ENCODE results near the gene IDI1. TPM values are rescaled to one million over a fixed set of nuclear protein-coding genes. Genes with fewer than 3 reads are reported as not detected.

Gene IDI1
- total and polyA plus RNA-seq, 2 of the 13 experiments (the other 11 are each of a cell fraction or from before 2014, with no cell fraction given): 44.4 to 145 TPM

DNA sequence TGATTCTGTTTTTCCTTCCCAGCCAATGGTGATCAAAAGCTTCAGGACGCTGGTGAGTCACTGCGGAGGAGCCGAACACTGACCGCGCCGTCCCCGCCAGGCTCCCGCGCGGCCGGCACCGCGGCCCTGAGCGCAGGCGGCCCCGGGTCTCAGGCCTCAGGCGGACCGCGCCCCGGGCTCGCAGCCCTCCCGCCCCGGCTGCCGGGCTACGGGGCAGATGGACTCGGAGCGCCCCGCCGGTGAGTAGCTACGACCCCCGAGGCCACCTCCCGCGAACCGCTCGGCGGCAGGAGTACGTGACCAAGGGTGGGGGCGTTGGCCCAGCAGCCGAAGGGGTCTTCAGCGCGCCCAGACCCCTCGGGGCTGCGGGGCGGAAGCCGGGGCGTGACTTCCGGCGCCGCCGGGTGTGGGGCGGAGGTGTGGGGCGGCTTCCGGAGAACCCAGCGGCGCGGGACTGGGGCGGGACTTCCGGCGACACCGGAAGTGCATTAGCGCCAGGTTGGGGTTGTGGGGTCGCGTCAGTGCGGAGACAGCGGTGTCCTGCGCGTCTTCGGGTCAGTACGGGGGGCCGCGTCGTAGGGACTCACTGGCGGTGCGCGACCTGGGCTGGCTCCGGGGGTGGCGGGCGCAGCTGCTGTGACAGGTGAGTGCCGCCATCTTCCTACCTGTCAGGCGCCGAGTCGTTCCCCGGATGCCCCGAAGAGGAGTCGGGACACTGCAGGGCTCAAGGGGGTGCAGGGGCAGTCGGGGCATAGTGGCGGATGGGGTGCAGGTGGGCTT, 7.6 kb upstream of the IDI1 start, which contains the start of gene WDR37 (continued):
- peak; percentile 29; the same call in 1 of the 2 replicates for TF ChIP-seq RXRB (CRISPR knock-in tag; IDR thresholded peaks at IDR 0.05; ENCODE audit: borderline replicate concordance)
- TF ChIP-seq ATF2 (CRISPR knock-in tag; IDR thresholded peaks at IDR 0.05): peak; percentile 40; the same call in 1 of the 2 replicates
- TF ChIP-seq, protein P1, sequence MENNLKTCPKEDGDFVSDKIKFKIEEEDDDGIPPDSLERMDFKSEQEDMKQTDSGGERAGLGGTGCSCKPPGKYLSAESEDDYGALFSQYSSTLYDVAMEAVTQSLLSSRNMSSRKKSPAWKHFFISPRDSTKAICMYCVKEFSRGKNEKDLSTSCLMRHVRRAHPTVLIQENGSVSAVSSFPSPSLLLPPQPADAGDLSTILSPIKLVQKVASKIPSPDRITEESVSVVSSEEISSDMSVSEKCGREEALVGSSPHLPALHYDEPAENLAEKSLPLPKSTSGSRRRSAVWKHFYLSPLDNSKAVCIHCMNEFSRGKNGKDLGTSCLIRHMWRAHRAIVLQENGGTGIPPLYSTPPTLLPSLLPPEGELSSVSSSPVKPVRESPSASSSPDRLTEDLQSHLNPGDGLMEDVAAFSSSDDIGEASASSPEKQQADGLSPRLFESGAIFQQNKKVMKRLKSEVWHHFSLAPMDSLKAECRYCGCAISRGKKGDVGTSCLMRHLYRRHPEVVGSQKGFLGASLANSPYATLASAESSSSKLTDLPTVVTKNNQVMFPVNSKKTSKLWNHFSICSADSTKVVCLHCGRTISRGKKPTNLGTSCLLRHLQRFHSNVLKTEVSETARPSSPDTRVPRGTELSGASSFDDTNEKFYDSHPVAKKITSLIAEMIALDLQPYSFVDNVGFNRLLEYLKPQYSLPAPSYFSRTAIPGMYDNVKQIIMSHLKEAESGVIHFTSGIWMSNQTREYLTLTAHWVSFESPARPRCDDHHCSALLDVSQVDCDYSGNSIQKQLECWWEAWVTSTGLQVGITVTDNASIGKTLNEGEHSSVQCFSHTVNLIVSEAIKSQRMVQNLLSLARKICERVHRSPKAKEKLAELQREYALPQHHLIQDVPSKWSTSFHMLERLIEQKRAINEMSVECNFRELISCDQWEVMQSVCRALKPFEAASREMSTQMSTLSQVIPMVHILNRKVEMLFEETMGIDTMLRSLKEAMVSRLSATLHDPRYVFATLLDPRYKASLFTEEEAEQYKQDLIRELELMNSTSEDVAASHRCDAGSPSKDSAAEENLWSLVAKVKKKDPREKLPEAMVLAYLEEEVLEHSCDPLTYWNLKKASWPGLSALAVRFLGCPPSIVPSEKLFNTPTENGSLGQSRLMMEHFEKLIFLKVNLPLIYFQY (CRISPR knock-in tag; IDR thresholded peaks at IDR 0.05; ENCODE audit: borderline replicate concordance): peak; percentile 41; the same call in 1 of the 2 replicates
- TF ChIP-seq, protein P2, sequence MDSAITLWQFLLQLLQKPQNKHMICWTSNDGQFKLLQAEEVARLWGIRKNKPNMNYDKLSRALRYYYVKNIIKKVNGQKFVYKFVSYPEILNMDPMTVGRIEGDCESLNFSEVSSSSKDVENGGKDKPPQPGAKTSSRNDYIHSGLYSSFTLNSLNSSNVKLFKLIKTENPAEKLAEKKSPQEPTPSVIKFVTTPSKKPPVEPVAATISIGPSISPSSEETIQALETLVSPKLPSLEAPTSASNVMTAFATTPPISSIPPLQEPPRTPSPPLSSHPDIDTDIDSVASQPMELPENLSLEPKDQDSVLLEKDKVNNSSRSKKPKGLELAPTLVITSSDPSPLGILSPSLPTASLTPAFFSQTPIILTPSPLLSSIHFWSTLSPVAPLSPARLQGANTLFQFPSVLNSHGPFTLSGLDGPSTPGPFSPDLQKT (CRISPR knock-in tag; IDR thresholded peaks at IDR 0.05; ENCODE audit: borderline replicate concordance): peak; percentile 39; the same call in 1 of the 2 replicates
- TF ChIP-seq, protein P3, sequence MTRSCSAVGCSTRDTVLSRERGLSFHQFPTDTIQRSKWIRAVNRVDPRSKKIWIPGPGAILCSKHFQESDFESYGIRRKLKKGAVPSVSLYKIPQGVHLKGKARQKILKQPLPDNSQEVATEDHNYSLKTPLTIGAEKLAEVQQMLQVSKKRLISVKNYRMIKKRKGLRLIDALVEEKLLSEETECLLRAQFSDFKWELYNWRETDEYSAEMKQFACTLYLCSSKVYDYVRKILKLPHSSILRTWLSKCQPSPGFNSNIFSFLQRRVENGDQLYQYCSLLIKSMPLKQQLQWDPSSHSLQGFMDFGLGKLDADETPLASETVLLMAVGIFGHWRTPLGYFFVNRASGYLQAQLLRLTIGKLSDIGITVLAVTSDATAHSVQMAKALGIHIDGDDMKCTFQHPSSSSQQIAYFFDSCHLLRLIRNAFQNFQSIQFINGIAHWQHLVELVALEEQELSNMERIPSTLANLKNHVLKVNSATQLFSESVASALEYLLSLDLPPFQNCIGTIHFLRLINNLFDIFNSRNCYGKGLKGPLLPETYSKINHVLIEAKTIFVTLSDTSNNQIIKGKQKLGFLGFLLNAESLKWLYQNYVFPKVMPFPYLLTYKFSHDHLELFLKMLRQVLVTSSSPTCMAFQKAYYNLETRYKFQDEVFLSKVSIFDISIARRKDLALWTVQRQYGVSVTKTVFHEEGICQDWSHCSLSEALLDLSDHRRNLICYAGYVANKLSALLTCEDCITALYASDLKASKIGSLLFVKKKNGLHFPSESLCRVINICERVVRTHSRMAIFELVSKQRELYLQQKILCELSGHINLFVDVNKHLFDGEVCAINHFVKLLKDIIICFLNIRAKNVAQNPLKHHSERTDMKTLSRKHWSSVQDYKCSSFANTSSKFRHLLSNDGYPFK (CRISPR knock-in tag; IDR thresholded peaks at IDR 0.05; ENCODE audit: borderline replicate concordance): peak; percentile 87; the same call in 1 of the 2 replicates
- TF ChIP-seq POGK (CRISPR knock-in tag; conservative IDR thresholded peaks at IDR 0.05): peak; percentile 91; the same call in 1 of the 2 replicates
- TF ChIP-seq, protein P4, sequence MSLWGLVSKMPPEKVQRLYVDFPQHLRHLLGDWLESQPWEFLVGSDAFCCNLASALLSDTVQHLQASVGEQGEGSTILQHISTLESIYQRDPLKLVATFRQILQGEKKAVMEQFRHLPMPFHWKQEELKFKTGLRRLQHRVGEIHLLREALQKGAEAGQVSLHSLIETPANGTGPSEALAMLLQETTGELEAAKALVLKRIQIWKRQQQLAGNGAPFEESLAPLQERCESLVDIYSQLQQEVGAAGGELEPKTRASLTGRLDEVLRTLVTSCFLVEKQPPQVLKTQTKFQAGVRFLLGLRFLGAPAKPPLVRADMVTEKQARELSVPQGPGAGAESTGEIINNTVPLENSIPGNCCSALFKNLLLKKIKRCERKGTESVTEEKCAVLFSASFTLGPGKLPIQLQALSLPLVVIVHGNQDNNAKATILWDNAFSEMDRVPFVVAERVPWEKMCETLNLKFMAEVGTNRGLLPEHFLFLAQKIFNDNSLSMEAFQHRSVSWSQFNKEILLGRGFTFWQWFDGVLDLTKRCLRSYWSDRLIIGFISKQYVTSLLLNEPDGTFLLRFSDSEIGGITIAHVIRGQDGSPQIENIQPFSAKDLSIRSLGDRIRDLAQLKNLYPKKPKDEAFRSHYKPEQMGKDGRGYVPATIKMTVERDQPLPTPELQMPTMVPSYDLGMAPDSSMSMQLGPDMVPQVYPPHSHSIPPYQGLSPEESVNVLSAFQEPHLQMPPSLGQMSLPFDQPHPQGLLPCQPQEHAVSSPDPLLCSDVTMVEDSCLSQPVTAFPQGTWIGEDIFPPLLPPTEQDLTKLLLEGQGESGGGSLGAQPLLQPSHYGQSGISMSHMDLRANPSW (CRISPR knock-in tag; IDR thresholded peaks at IDR 0.05; ENCODE audit: borderline replicate concordance): no peak
- 0 out of 2 replicates have a peak, but pooled peaks have one; percentile 33 for TF ChIP-seq ATF5 (CRISPR knock-in tag; IDR thresholded peaks at IDR 0.05; ENCODE audit: low read depth)
- TF ChIP-seq ZNF749 (CRISPR knock-in tag; IDR thresholded peaks at IDR 0.05; ENCODE audit: borderline replicate concordance): no peak
- no peak for TF ChIP-seq SOX6 (IDR thresholded peaks at IDR 0.05)
- TF ChIP-seq SOX6 (CRISPR knock-in tag; IDR thresholded peaks at IDR 0.05): peak; percentile 21; the same call in 1 of the 2 replicates
